GM06990 (cell line): Measurements from ENCODE around the gene KRT28.

Experiments used
- DNase-seq: peaks from one replicate; pipeline ENCODE4 v3.0.0-alpha.2; 2011; ENCODE audit not compliant: insufficient read length; ENCODE audit errors: extremely low read depth
- H3K27me3 ChIP-seq: replicated peaks from 2 replicates; pipeline ENCODE4 v1.6.0; 2011; ENCODE audit warnings: low read length; ENCODE audit not compliant: control insufficient read depth, insufficient read depth
- H3K36me3 ChIP-seq: 2 replicates; pipeline ENCODE4 v1.5.1; 2011; ENCODE audit warnings: low read length; ENCODE audit not compliant: control insufficient read depth, insufficient read depth
- H3K4me3 ChIP-seq: replicated peaks from 2 replicates; pipeline ENCODE4 v1.5.1; 2011; ENCODE audit warnings: low read depth, mild to moderate bottlenecking, control low read depth, low read length
- CTCF ChIP-seq: IDR thresholded peaks from 2 replicates; pipeline ENCODE4 v1.5.1; 2011; ENCODE audit warnings: low read length, control low read depth, mild to moderate bottlenecking, inconsistent platforms; ENCODE audit not compliant: insufficient read depth, poor library complexity, severe bottlenecking

The KRT28 gene

GRCh38 chr17:40828454-40829044, 28.8 kb upstream of the KRT28 start:
- H3K4me3 ChIP-seq, result no peak overlapping the region
- H3K36me3 ChIP-seq, result no peaks in the 10 kb centered on the region
- TF ChIP-seq CTCF, result no peak
- DNase-seq, result no peak
- no peaks in the 10 kb centered on the region for H3K27me3 ChIP-seq

- no peak for DNase-seq
- no peaks in the 10 kb centered on the region for H3K36me3 ChIP-seq
Observed at GRCh38 chr17:40827746-40828453, 28.1 kb upstream of the KRT28 start.

GRCh38 chr17:40825599-40825998, 25.8 kb upstream of the KRT28 start:
- no peaks in the 10 kb centered on the region for H3K27me3 ChIP-seq
- H3K4me3 ChIP-seq, result no peak overlapping the region
- no peaks in the 10 kb centered on the region for H3K36me3 ChIP-seq
- TF ChIP-seq CTCF, result no peak
- DNase-seq, result no peak

More at GRCh38 chr17:40827746-40828453, 28.1 kb upstream of the KRT28 start:
- Histone ChIP-seq H3K27me3 (no peaks in the 10 kb centered on the region), H3K4me3 (no peak overlapping the region)
- TF ChIP-seq CTCF, result no peak

GRCh38 chr17:40824015-40824832, 24.5 kb upstream of the KRT28 start:
- Histone ChIP-seq H3K4me3 (no peak overlapping the region), H3K27me3 (no peaks in the 10 kb centered on the region), H3K36me3 (no peaks in the 10 kb centered on the region)
- no peak for DNase-seq
- TF ChIP-seq CTCF, result no peak

GRCh38 chr17:40822132-40822812, 22.5 kb upstream of the KRT28 start, which contains the start of gene KRT10:
Gene KRT10 (minus strand): TSS chr17:40822614. CDS start chr17:40822585, 29 bp downstream.
- no peak within 1 kb of the TSS for H3K4me3 ChIP-seq
- DNase-seq, result no peak
- no peaks in the 10 kb centered on the region for H3K27me3 ChIP-seq
- H3K36me3 ChIP-seq, result no peaks in the 10 kb centered on the region
- TF ChIP-seq CTCF, result no peak
